ENCODE measurements around the gene TOMM7.

TOMM7 gene

DNA sequence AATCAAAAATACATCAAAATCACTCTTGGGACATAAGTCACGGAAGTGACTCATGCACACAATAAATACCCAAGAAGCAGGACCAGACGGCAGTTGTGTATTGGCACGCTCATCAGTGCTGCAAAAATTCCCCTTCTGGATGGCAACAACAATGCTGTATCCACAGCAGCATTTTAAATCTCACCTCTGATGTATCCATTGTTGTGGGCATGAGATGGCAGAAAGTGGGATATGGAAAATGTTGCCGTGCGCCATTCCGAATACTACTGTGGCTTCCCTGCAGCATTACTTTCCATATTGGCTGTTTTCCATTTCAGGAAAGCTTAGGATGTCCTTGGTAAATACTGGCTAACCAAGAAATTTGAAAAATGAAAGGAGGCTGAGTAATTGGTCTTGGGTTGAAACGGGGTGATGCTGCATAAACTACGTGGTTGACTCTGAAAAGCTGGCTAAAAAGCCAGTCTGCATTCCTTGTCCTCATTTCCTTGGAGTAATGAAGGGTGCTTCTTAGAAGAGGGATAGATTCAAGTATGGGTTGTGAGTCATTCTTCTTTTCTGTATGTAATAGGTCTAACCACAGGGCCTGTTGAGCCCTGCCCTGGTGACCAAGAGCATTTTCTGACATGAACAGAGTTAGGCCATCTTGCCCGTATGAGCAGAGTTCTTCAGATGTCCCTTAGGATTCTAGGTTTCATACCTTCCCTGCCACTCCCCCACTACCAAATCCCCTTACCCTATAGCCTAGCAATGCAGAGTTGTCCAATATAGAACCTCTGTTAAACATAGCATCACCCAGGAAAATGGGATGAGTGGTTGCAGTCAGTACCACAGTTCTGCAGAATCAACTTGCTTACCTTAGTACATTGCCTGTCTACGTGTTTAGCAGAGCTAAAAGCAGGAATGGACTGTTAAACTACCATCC lies 36.3 kb upstream of the TOMM7 start:
- TF ChIP-seq, protein P1, sequence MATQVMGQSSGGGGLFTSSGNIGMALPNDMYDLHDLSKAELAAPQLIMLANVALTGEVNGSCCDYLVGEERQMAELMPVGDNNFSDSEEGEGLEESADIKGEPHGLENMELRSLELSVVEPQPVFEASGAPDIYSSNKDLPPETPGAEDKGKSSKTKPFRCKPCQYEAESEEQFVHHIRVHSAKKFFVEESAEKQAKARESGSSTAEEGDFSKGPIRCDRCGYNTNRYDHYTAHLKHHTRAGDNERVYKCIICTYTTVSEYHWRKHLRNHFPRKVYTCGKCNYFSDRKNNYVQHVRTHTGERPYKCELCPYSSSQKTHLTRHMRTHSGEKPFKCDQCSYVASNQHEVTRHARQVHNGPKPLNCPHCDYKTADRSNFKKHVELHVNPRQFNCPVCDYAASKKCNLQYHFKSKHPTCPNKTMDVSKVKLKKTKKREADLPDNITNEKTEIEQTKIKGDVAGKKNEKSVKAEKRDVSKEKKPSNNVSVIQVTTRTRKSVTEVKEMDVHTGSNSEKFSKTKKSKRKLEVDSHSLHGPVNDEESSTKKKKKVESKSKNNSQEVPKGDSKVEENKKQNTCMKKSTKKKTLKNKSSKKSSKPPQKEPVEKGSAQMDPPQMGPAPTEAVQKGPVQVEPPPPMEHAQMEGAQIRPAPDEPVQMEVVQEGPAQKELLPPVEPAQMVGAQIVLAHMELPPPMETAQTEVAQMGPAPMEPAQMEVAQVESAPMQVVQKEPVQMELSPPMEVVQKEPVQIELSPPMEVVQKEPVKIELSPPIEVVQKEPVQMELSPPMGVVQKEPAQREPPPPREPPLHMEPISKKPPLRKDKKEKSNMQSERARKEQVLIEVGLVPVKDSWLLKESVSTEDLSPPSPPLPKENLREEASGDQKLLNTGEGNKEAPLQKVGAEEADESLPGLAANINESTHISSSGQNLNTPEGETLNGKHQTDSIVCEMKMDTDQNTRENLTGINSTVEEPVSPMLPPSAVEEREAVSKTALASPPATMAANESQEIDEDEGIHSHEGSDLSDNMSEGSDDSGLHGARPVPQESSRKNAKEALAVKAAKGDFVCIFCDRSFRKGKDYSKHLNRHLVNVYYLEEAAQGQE (IDR thresholded peaks at IDR 0.05; ENCODE audit: insufficient read depth in 1 of 2, low read depth in 2 of 2, low read length in 2 of 2), result no peak
- TF ChIP-seq POLR2AphosphoS5 (IDR thresholded peaks at IDR 0.05; ENCODE audit: low read depth, low read length), result peak; percentile 69

DNA sequence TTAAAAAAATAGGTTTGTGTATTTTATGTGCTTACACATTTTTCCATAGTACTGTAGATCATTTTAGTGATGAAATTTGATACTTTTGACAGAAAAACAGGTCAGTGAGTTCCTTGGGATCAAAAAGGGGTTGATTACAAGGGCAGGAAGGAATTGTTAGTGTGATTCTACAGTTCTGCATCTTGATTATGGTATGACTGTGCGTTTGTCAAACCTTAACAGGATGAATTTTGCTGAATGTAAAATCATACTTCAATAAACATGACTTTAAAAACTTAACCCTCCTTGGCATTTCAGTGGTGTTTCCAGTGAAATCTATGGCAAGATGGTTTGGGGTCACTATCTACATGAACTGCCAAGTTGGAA lies 35.6 kb upstream of the TOMM7 start:
- no peak for TF ChIP-seq FOXP2 (optimal IDR thresholded peaks at IDR 0.05; ENCODE audit: borderline replicate concordance, extremely low read depth, extremely low read length, insufficient read depth)
- no peak for TF ChIP-seq TAF1 (IDR thresholded peaks at IDR 0.05; ENCODE audit: borderline replicate concordance, insufficient read depth, low read length)
- TF ChIP-seq POLR2AphosphoS5 (IDR thresholded peaks at IDR 0.05; ENCODE audit: low read depth, low read length), result no peak
- TF ChIP-seq SIN3A (IDR thresholded peaks at IDR 0.05; ENCODE audit: borderline replicate concordance, insufficient read depth, low read length), result no peak
- TF ChIP-seq, protein P1 (IDR thresholded peaks at IDR 0.05; ENCODE audit: insufficient read depth in 1 of 2, low read depth in 2 of 2, low read length in 2 of 2), result no peak

DNA sequence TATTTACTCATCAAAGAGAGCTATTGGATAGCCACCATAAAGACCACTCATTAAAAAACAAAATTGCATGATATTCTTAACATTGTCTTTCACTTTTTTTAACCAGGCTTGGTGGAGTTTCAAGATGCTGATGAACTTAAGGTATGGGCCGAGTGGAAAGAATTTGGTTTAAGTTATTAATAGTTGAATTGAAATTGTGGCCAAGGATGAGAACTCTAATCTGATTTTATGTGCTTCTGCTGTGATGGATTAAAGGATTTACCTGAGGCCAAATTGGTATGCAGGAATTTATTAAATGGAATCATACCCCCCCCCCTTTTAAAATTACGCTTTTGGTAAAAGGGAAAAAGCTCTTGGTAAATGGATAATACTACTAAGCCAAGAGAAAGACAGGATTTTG lies 33.8 kb upstream of the TOMM7 start:
- TF ChIP-seq FOXP2 (optimal IDR thresholded peaks at IDR 0.05; ENCODE audit: borderline replicate concordance, extremely low read depth, extremely low read length, insufficient read depth) (no peak), POLR2AphosphoS5 (IDR thresholded peaks at IDR 0.05; ENCODE audit: low read depth, low read length) (no peak), TAF1 (IDR thresholded peaks at IDR 0.05; ENCODE audit: borderline replicate concordance, insufficient read depth, low read length) (no peak), SIN3A (IDR thresholded peaks at IDR 0.05; ENCODE audit: borderline replicate concordance, insufficient read depth, low read length) (no peak)
- TF ChIP-seq, protein P1 (IDR thresholded peaks at IDR 0.05; ENCODE audit: insufficient read depth in 1 of 2, low read depth in 2 of 2, low read length in 2 of 2), result no peak

DNA sequence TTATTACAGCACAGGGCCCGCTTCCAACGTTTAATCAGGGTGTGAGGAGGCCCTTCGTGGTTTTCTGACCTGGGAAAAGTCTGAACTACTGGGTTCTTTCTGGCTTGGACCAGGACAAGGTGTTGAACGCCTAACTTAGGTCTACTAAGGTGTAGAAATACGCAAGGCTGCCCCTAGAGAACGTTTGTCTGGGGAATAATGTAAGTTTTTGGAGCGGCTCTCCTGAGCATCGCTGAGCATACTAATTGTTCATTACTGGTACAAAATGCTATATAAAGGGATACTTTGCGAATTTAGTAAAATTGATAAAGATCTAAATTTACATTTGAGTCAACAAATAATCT lies 32.4 kb upstream of the TOMM7 start:
- TF ChIP-seq TAF1 (IDR thresholded peaks at IDR 0.05; ENCODE audit: borderline replicate concordance, insufficient read depth, low read length) (peak; percentile 31; the same call in 1 of the 2 replicates), FOXP2 (optimal IDR thresholded peaks at IDR 0.05; ENCODE audit: borderline replicate concordance, extremely low read depth, extremely low read length, insufficient read depth) (no peak)

DNA sequence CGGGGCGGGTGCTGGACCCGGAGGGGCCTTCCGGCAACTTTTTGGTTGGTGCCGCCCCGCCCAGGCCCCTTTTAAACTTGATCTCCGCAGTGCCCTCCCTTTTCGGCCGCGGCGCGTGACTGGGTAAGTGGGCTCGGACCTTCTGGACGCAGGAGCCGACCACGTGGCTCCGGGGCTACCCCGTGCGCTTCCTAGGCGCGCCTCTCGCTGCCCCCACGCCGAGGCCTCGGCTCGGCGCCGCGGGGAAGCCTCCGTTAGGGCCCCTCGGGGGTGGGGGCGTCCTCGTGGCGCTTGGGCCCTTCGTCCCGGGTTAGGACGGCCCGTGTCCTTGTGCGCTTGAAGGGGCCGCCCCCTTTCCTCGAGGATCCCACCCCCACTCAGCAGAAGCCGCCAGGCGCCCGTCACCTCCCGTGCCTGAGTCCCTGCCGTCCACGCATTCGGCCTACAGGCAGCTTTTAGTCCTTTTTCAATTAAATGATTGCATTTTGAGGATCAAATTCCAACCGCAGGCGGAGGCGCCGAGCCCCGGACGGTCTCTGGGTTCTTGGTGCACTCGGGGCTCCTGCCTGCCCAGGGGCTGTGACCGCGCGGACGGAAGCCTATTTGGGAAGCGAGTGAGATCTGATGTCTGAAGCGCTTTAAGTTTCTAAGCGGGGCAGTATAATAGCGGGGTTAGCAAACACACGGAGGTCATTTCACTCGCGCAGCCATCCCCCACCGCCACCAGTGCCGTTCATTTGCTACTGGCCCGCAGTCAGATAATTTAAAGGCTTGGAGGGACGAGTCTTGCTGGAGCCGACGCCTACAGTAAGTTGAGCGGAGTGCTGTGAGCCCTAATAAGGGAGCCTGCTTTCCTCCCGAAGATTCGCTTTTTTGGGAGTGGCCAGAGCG lies 31.8 kb upstream of the TOMM7 start:
- peak; percentile 88 for TF ChIP-seq POLR2AphosphoS5 (IDR thresholded peaks at IDR 0.05; ENCODE audit: low read depth, low read length)
- no peak for TF ChIP-seq FOXP2 (optimal IDR thresholded peaks at IDR 0.05; ENCODE audit: borderline replicate concordance, extremely low read depth, extremely low read length, insufficient read depth)
- peak; percentile 36; the same call in 1 of the 2 replicates for TF ChIP-seq TAF1 (IDR thresholded peaks at IDR 0.05; ENCODE audit: borderline replicate concordance, insufficient read depth, low read length)

Data from PFSK-1 (cell line).